Common myeloid progenitor, CD34-positive (primary cell): ENCODE measurements around the gene UBE2R2.
"Not testable (repeated sequence)": the region's sequence is repeated elsewhere in the genome, so short reads cannot be mapped to it uniquely, and the experiment has no call there.

Experiments used
- CTCF ChIA-PET: fragments of 350-600 bp; sonication (Branson Sonifier 250); formaldehyde crosslinking; loops from one replicate; lab custom pipeline; 2021; ENCODE audit warnings: antibody characterized with exemption; lab: Charles Lee
- POLR2A ChIA-PET: fragments of 350-600 bp; sonication (Branson Sonifier 250); formaldehyde crosslinking; loops from one replicate; lab custom pipeline; 2021; ENCODE audit warnings: antibody characterized with exemption; lab: Charles Lee
- DNase-seq, 3 donors: peaks; one replicate each; pipeline versions ENCODE4 v3.0.0 to v3.0.0-alpha.2; 2013
- H3K27ac ChIP-seq, 2 experiments: 1 replicate in 1 of 2; 2 replicates in 1 of 2; pipeline ENCODE4 v1.7.0; 2013; ENCODE audit warnings: inconsistent platforms in 2 of 2, low read length in 2 of 2, mild to moderate bottlenecking in 2 of 2, low read depth in 1 of 2, moderate library complexity in 1 of 2; ENCODE audit not compliant: severe bottlenecking in 2 of 2, insufficient read depth in 1 of 2, poor library complexity in 1 of 2
- H3K27me3 ChIP-seq, 5 experiments: replicated peaks in 2 of 5; 1 replicate in 3 of 5; 2 replicates in 2 of 5; pipeline versions ENCODE4 v1.6.1 to v1.7.0; 2013; ENCODE audit warnings: low read length in 4 of 5, mild to moderate bottlenecking in 2 of 5, moderate library complexity in 2 of 5, inconsistent platforms in 1 of 5; ENCODE audit not compliant: insufficient read depth in 5 of 5, control insufficient read depth in 4 of 5
- H3K36me3 ChIP-seq, 4 experiments: 1 replicate in 2 of 4; 2 replicates in 2 of 4; pipeline versions ENCODE4 v1.6.1 to v1.7.0; 2013; ENCODE audit warnings: low read length in 3 of 4, control low read depth in 1 of 4, mild to moderate bottlenecking in 1 of 4; ENCODE audit not compliant: control insufficient read depth in 4 of 4, insufficient read depth in 4 of 4
- H3K4me1 ChIP-seq, 4 experiments: 1 replicate in 3 of 4; 2 replicates in 1 of 4; pipeline versions ENCODE4 v1.6.1 to v1.7.1; 2013; ENCODE audit warnings: low read length in 3 of 4, mild to moderate bottlenecking in 3 of 4, control low read depth in 1 of 4, inconsistent platforms in 1 of 4, moderate library complexity in 1 of 4; ENCODE audit not compliant: control insufficient read depth in 4 of 4, insufficient read depth in 4 of 4; ENCODE audit errors: control extremely low read depth in 1 of 4
- H3K4me3 ChIP-seq, 7 experiments: 1 replicate in 4 of 7; 2 replicates in 3 of 7; pipeline versions ENCODE4 v1.5.1 to v1.7.0; 2013; ENCODE audit warnings: mild to moderate bottlenecking in 7 of 7, low read length in 6 of 7, moderate library complexity in 6 of 7, inconsistent platforms in 2 of 7, low read depth in 2 of 7, control low read depth in 1 of 7; ENCODE audit not compliant: insufficient read depth in 4 of 7, control insufficient read depth in 1 of 7; ENCODE audit errors: extremely low read depth in 1 of 7
- H3K9me3 ChIP-seq, 5 experiments: 1 replicate in 4 of 5; 2 replicates in 1 of 5; pipeline versions ENCODE4 v1.6.1 to v1.7.1; 2013; ENCODE audit warnings: low read length in 4 of 5, mild to moderate bottlenecking in 2 of 5, inconsistent platforms in 1 of 5, low read depth in 1 of 5, moderate library complexity in 1 of 5; ENCODE audit not compliant: control insufficient read depth in 4 of 5, insufficient read depth in 2 of 5; ENCODE audit errors: control extremely low read depth in 1 of 5
- WGBS: methylation state at CpG from one replicate; pipeline ENCODE4 v1.1.5; 2013; ENCODE audit not compliant: insufficient coverage; 5-methylcytosine and 5-hydroxymethylcytosine counted together

The UBE2R2 gene

DNA sequence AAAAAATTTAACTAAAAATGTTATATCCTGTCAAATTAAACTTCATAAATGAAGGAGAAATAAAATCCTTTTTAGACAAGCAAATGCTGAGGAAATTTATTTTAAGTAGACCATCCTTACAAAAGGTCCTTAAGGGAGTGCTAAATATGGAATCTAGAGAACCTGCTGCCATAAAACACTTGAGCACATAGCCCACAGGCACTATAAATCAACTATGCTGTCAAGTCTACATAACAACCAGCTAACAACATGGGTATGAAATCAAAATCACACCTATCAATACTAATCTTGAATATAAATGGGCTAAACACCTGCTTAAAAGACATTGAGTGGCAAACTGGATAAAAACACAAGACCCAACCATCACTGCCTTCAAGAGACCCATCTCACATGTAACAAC lies 36.7 kb upstream of the UBE2R2 start:
- Histone ChIP-seq H3K36me3 (no peaks in the 10 kb centered on the region), H3K9me3 (no peaks in the 10 kb centered on the region), H3K4me3 (no peak overlapping the region), H3K27ac (no peak overlapping the region), H3K4me1 (no peaks in the 10 kb centered on the region), H3K27me3 (no peaks in the 10 kb centered on the region)
- DNase-seq, result peak in 1 of 3 donors; percentile 26
- ChIA-PET POLR2A (interaction anchor here (0.5 kb wide), 1 partner anchor 57 kb away, joined by 5 read pairs; no protein-coding TSS in a partner anchor), CTCF (interaction anchor here (1.3 to 4.7 kb wide), 3 partner anchors 19 to 158 kb away, joined by 5 to 18 read pairs (median 5); no protein-coding TSS in a partner anchor)

DNA sequence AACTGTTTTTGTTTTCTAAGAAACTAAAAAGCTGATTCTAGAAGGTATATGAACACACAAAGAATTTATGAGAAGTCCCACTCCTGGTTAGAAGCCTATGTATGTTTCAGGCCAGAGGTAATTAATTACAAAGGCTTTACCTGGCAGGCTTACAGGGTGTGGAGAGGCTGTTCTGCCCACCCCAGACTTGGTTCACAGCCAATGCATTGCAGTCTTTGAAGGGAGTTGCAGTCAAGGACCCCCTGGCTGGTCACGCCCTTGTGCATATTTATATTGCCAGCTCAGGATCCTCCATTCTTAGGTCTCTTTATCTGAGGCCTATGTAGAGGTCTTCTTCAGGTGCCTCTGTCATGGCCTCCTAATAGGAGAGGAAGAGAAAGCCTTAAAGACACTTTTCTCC lies 35.2 kb upstream of the UBE2R2 start:
- Histone ChIP-seq H3K4me1 (no peaks in the 10 kb centered on the region), H3K9me3 (no peaks in the 10 kb centered on the region), H3K27me3 (no peaks in the 10 kb centered on the region), H3K27ac (no peak overlapping the region), H3K36me3 (no peaks in the 10 kb centered on the region), H3K4me3 (no peak overlapping the region)
- POLR2A ChIA-PET, result no interaction called here
- CTCF ChIA-PET, result interaction anchor here (1.0 to 1.3 kb wide), 2 partner anchors 10 to 44 kb away, joined by 5 to 6 read pairs; no protein-coding TSS in a partner anchor
- DNase-seq, result no peak
- WGBS, result no CpG with 5 or more reads among the region's 1 CpG

DNA sequence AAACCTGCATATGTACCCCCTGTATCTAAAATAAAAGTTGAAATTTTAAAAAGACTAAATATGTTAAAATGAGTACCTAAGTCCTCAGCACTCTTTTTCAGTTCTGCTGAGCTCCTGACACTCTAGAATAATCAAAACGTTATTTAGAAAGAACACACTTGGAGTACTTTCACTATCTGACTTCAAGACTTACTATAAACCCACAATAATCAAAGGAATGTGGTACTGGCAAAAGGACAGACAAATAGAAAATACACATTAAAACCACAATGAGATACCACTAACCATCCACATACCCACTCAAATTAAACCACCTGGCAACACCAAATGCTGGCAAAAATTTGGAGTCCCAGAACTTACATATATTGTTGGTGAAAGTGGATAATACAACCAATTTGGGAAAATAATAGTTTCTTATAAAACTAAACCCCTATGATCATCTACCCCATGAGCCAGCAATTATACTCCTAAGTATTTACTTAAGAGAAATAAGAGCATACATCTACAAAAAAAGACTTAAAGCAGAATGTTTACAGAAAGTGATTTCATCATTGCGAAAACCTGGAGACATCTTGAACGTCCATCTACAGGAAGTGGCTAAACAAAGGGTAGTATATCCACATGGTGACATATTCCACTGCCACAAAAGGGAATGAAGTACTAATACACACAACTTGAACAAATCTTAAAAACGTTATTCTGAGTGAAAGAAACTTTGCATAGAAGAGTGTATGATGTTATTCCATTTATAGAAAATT lies 34.4 kb upstream of the UBE2R2 start:
- CTCF ChIA-PET, result no interaction called here
- POLR2A ChIA-PET, result no interaction called here
- no CpG with 5 or more reads among the region's 4 CpGs for WGBS
- no peaks in the 10 kb centered on the region for H3K27me3 ChIP-seq
- no peaks in the 10 kb centered on the region for H3K9me3 ChIP-seq
- no peak overlapping the region for H3K27ac ChIP-seq
- no peaks in the 10 kb centered on the region for H3K36me3 ChIP-seq
- DNase-seq, result no peak
- no peak overlapping the region for H3K4me3 ChIP-seq
- H3K4me1 ChIP-seq, result no peaks in the 10 kb centered on the region

DNA sequence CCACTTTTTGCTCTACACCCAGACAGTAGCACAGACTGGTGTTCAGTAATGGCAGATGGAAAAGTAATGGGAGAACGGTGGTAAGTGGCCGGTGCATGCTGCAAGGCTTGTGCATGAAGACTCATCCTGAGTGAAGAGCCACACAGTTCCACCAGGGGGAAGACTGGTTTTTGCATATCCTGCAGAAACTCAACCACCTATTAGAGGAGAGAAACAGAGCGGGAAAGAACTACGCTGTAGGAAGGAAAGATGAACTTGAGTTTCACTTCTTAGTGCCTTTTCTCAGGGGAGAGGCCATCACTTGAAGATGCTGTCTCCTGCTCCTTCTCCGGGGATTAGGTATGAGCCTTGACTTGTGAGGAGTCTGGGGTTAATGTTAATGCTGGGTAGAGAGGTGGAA lies 31.0 kb upstream of the UBE2R2 start:
- no peaks in the 10 kb centered on the region for H3K9me3 ChIP-seq
- CTCF ChIA-PET, result no interaction called here
- POLR2A ChIA-PET, result no interaction called here
- H3K4me1 ChIP-seq, result no peaks in the 10 kb centered on the region
- DNase-seq, result peak; percentile 9 to 23 (median 22)
- 100% methylated on average over 2 of the region's 5 CpGs for WGBS
- no peaks in the 10 kb centered on the region for H3K27me3 ChIP-seq
- H3K27ac ChIP-seq, result no peak overlapping the region
- no peaks in the 10 kb centered on the region for H3K36me3 ChIP-seq
- H3K4me3 ChIP-seq, result no peak overlapping the region

DNA sequence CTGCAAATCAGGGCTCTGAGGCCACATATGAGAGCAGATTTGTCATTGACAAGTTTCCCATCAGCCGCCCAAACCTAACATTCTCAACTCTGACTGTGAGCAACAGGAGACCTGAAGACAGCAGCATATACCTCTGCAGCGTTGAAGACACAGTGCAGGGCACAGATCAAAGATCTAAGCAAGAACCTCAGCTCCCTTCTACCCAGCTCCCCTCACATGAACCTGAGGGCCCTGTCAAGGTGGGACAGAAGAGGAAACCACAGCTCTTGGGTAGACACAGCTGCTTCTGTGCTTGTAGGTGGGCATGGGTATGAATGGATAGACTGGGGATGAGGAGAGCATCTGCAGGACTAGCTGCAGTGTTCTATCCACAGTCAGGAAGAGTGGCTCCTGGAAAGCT lies 30.3 kb upstream of the UBE2R2 start:
- CTCF ChIA-PET, result interaction anchor here (1.4 to 1.6 kb wide), 2 partner anchors 21 to 26 kb away, joined by 3 to 5 read pairs; no protein-coding TSS in a partner anchor
- Histone ChIP-seq H3K4me1 (no peaks in the 10 kb centered on the region), H3K4me3 (no peak overlapping the region), H3K9me3 (no peaks in the 10 kb centered on the region), H3K27me3 (no peaks in the 10 kb centered on the region), H3K36me3 (no peaks in the 10 kb centered on the region), H3K27ac (no peak overlapping the region)
- POLR2A ChIA-PET, result no interaction called here
- DNase-seq, result no peak
- WGBS, result 96% methylated on average over 2 of the region's 2 CpGs

DNA sequence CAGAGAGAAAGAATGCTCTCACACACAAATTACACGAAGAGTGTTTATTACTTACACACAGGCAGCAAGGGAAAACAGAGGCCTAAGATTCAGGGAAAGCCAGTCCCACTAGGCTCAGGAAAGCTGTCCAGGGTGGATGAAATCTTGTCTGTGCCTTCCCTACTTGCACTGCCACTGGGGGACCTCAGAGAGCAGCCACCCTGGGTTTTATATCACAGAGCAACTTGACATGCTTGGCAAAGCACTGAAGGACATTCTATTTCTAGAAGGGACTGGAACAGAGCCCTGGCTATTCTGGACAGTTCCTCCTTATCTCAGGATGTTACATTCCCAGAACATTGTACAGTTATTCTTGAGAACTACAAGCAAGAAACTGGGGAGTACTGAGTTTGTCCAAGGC lies 29.1 kb upstream of the UBE2R2 start:
- no CpG with 5 or more reads among the region's 1 CpG for WGBS
- DNase-seq, result no peak
- H3K27ac ChIP-seq, result no peak overlapping the region
- POLR2A ChIA-PET, result no interaction called here
- no peaks in the 10 kb centered on the region for H3K9me3 ChIP-seq
- no peaks in the 10 kb centered on the region for H3K4me1 ChIP-seq
- CTCF ChIA-PET, result interaction anchor here (0.8 to 1.6 kb wide), 3 partner anchors 20 to 64 kb away, joined by 3 to 5 read pairs (median 3); no protein-coding TSS in a partner anchor
- no peak overlapping the region for H3K4me3 ChIP-seq
- H3K27me3 ChIP-seq, result no peaks in the 10 kb centered on the region
- no peaks in the 10 kb centered on the region for H3K36me3 ChIP-seq

DNA sequence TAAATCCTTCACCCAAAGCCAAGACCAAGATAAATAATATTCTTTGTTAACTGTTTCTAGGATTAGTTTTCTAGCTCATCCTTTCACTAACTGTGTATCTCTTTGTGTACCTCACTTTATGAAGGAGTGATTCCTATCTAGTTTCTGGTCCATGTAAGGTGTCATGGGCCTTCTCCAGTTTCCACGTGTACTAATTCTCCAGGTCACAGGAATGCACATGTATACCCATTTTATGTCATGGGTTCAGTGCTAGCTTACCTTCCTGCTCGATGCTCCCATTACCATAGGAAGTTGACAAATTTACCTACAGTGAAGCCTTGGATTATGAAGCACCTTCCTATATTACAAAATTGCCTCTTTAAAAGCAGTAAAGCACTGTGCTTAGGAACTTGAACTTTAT lies 27.5 kb upstream of the UBE2R2 start:
- H3K27me3 ChIP-seq, H3K9me3 ChIP-seq, DNase-seq, POLR2A ChIA-PET, H3K27ac ChIP-seq, H3K36me3 ChIP-seq, H3K4me3 ChIP-seq, H3K4me1 ChIP-seq: not testable (repeated sequence)
- 100% methylated on average over 2 of the region's 2 CpGs for WGBS
- CTCF ChIA-PET, result interaction anchor here (1.0 kb wide), 1 partner anchor 11 kb away, joined by 3 read pairs; no protein-coding TSS in a partner anchor
